ENCODE results near the gene SAMD7.

- TF ChIP-seq CTCF (CRISPR knock-in tag; IDR thresholded peaks at IDR 0.05) (no peak), EP300 (IDR thresholded peaks at IDR 0.05; ENCODE audit: low read depth in 2 of 2, low read length in 2 of 2) (no peak), EP300 (CRISPR knock-in tag; IDR thresholded peaks at IDR 0.05; ENCODE audit: borderline replicate concordance) (no peak), ZNF556 (CRISPR knock-in tag; IDR thresholded peaks at IDR 0.05; ENCODE audit: borderline replicate concordance) (no peak), WIZ (CRISPR knock-in tag; IDR thresholded peaks at IDR 0.05) (no peak), PAX8 (CRISPR knock-in tag; IDR thresholded peaks at IDR 0.05; ENCODE audit: borderline replicate concordance) (no peak), POLR2AphosphoS5 (IDR thresholded peaks at IDR 0.05; ENCODE audit: low read depth, low read length) (no peak)
- TF ChIP-seq, protein P1, sequence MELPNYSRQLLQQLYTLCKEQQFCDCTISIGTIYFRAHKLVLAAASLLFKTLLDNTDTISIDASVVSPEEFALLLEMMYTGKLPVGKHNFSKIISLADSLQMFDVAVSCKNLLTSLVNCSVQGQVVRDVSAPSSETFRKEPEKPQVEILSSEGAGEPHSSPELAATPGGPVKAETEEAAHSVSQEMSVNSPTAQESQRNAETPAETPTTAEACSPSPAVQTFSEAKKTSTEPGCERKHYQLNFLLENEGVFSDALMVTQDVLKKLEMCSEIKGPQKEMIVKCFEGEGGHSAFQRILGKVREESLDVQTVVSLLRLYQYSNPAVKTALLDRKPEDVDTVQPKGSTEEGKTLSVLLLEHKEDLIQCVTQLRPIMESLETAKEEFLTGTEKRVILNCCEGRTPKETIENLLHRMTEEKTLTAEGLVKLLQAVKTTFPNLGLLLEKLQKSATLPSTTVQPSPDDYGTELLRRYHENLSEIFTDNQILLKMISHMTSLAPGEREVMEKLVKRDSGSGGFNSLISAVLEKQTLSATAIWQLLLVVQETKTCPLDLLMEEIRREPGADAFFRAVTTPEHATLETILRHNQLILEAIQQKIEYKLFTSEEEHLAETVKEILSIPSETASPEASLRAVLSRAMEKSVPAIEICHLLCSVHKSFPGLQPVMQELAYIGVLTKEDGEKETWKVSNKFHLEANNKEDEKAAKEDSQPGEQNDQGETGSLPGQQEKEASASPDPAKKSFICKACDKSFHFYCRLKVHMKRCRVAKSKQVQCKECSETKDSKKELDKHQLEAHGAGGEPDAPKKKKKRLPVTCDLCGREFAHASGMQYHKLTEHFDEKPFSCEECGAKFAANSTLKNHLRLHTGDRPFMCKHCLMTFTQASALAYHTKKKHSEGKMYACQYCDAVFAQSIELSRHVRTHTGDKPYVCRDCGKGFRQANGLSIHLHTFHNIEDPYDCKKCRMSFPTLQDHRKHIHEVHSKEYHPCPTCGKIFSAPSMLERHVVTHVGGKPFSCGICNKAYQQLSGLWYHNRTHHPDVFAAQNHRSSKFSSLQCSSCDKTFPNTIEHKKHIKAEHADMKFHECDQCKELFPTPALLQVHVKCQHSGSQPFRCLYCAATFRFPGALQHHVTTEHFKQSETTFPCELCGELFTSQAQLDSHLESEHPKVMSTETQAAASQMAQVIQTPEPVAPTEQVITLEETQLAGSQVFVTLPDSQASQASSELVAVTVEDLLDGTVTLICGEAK (IDR thresholded peaks at IDR 0.05) = no peak
- TF ChIP-seq, protein P1 (CRISPR knock-in tag; IDR thresholded peaks at IDR 0.05) = no peak
Measured at GRCh38 chr3:169946336-169946735, 35.0 kb downstream of the SAMD7 start.
